K562 (cell line): ENCODE measurements around the gene JAKMIP2. TPM values are rescaled to one million over a fixed set of nuclear protein-coding genes. Genes with fewer than 3 reads are reported as not detected.

Experiments used
- ATAC-seq: fragments of 200-7000 bp; cut with Tn5 transposase; 3 replicates; pipeline ENCODE4 v1.9.1; 2020; ENCODE audit warnings: moderate library complexity
- BruUV-seq: library from RNA; stranded (reverse); fragments of 400-500 nt; replicated peaks from 2 replicates; lab custom pipeline; 2021; lab: Mats Ljungman, UMichigan
- CTCF ChIA-PET: fragments of 300-600 bp; formaldehyde crosslinking; extraction: SDS; loops from one replicate; lab custom pipeline; 2021; ENCODE audit warnings: low intra/inter-chr PET ratio; lab: Yijun Ruan, JAX
- POLR2A ChIA-PET: fragments of 300-600, 350-650 bp; sonication (Branson Sonifier 250); formaldehyde crosslinking; extraction: SDS; loops from one replicate; lab custom pipeline; 2021; ENCODE audit warnings: antibody characterized with exemption, inconsistent platforms; lab: Yijun Ruan, JAX
- DNase-seq, 4 experiments: peaks; one replicate each; pipeline versions ENCODE4 v3.0.0 to v3.0.0-alpha.2; 2011 to 2018; ENCODE audit warnings: low spot score in 3 of 4, mixed read lengths in 3 of 4; ENCODE audit errors: extremely low read depth in 1 of 4
- FAIRE-seq: peaks from 2 replicates; lab custom pipeline; 2011; peaks lifted over from hg19 to GRCh38; lab: Jason Lieb, UNC
- H2AFZ ChIP-seq: 2 replicates; pipeline ENCODE4 v1.6.0; 2011; ENCODE audit warnings: low read depth, low read length, control low read depth, inconsistent platforms
- H3K27ac ChIP-seq: fragments of 200-600 bp; 3 replicates; pipeline ENCODE4 v1.8.0; 2011; ENCODE audit warnings: low read depth, mild to moderate bottlenecking, control low read depth, inconsistent platforms, low read length, moderate library complexity, mixed read lengths; ENCODE audit errors: extremely low read depth
- H3K27me3 ChIP-seq, 2 experiments: fragments of 300-600 bp in 1 of 2; 2 replicates in 1 of 2; 3 replicates in 1 of 2; pipeline versions ENCODE4 v1.6.0 to v1.8.0; 2011; ENCODE audit warnings: inconsistent platforms in 2 of 2, low read length in 2 of 2, mild to moderate bottlenecking in 1 of 2, mixed read lengths in 1 of 2, moderate library complexity in 1 of 2; ENCODE audit not compliant: control insufficient read depth in 2 of 2, insufficient read depth in 2 of 2
- H3K36me3 ChIP-seq: fragments of 300-600 bp; 3 replicates; pipeline ENCODE4 v1.8.0; 2011; ENCODE audit warnings: mild to moderate bottlenecking, low read length, inconsistent platforms; ENCODE audit not compliant: control insufficient read depth, insufficient read depth
- H3K4me1 ChIP-seq, 2 experiments: fragments of 200-600 bp in 1 of 2; replicated peaks in 1 of 2; 2 replicates in 1 of 2; 3 replicates in 1 of 2; pipeline versions ENCODE4 v1.5.1 to v1.8.0; 2011; ENCODE audit warnings: inconsistent platforms in 2 of 2, low read length in 2 of 2, mild to moderate bottlenecking in 1 of 2, mixed read lengths in 1 of 2, moderate library complexity in 1 of 2; ENCODE audit not compliant: control insufficient read depth in 2 of 2, insufficient read depth in 2 of 2
- H3K4me2 ChIP-seq: 2 replicates; pipeline ENCODE4 v1.6.1; 2011; ENCODE audit warnings: low read length, control low read depth, inconsistent platforms, mixed read lengths; ENCODE audit not compliant: insufficient read depth
- H3K4me3 ChIP-seq: fragments of 200-600 bp; sonication (generic), shearing (Covaris generic); 2 replicates; pipeline ENCODE4 v1.5.1; 2016; ENCODE audit warnings: control low read depth, inconsistent platforms
- H3K79me2 ChIP-seq: fragments of 200-600 bp; 3 replicates; pipeline ENCODE4 v1.8.0; 2011; ENCODE audit warnings: low read length, inconsistent platforms; ENCODE audit not compliant: control insufficient read depth, insufficient read depth
- H3K9ac ChIP-seq, 2 experiments: 2 replicates each; pipeline versions ENCODE4 v1.6.0 to v1.6.1; 2011; ENCODE audit warnings: low read depth in 2 of 2, low read length in 2 of 2, control low read depth in 1 of 2, inconsistent platforms in 1 of 2, mild to moderate bottlenecking in 1 of 2, mixed read lengths in 1 of 2; ENCODE audit not compliant: insufficient read depth in 1 of 2
- H3K9me1 ChIP-seq: one replicate; pipeline ENCODE4 v1.6.0; 2011; ENCODE audit warnings: inconsistent platforms, mild to moderate bottlenecking, low read length, moderate library complexity; ENCODE audit not compliant: control insufficient read depth, insufficient read depth
- H3K9me3 ChIP-seq: replicated peaks from 2 replicates; pipeline ENCODE4 v1.5.1; 2011; ENCODE audit warnings: low read depth, low read length, inconsistent platforms; ENCODE audit not compliant: control insufficient read depth, insufficient read depth
- H4K20me1 ChIP-seq: replicated peaks from 2 replicates; pipeline ENCODE4 v1.6.1; 2011; ENCODE audit warnings: low read length, inconsistent platforms, mixed read lengths; ENCODE audit not compliant: control insufficient read depth, insufficient read depth
- BRD4 ChIP-seq: fragments of 200-600 bp; sonication (generic); IDR thresholded peaks from 2 replicates; pipeline ENCODE4 v1.6.1; 2017; ENCODE audit warnings: inconsistent platforms
- CBX1 ChIP-seq: sonication (generic); IDR thresholded peaks from 2 replicates; pipeline ENCODE4 v1.6.1; 2016; ENCODE audit warnings: antibody characterized with exemption, low read depth, mild to moderate bottlenecking
- CCAR2 ChIP-seq: fragments of 200-400 bp; formaldehyde crosslinking; IDR thresholded peaks from 2 replicates; pipeline ENCODE4 v1.6.1; 2017; ENCODE audit warnings: mild to moderate bottlenecking, low read depth, low read length
- CEBPB ChIP-seq: fragments of 450-650 bp; IDR thresholded peaks from 2 replicates; pipeline ENCODE4 v1.6.1; 2016; ENCODE audit warnings: missing genetic modification characterization, missing compliant biosample characterization
- CREBBP ChIP-seq: IDR thresholded peaks from one replicate; pipeline ENCODE4 v1.6.1; 2012; ENCODE audit warnings: low read depth, mild to moderate bottlenecking, control low read depth, inconsistent platforms, low read length
- POLR3A ChIP-seq: IDR thresholded peaks from 2 replicates; pipeline ENCODE4 v1.6.1; 2011; ENCODE audit warnings: borderline replicate concordance, mild to moderate bottlenecking, moderate library complexity; ENCODE audit not compliant: insufficient read length, insufficient read depth; ENCODE audit errors: extremely low read depth
- TRIM24 ChIP-seq, 2 experiments: fragments of 450-650 bp; IDR thresholded peaks; 2 replicates each; pipeline ENCODE4 v1.6.1; 2016
- ZNF133 ChIP-seq: fragments of 250-450 bp; sonication (Bioruptor Pico); IDR thresholded peaks from 2 replicates; pipeline ENCODE4 v1.4.0; 2020; ENCODE audit warnings: mild to moderate bottlenecking
- WGBS: fragments of 100-300 bp; shearing (Covaris generic); methylation state at CpG from one replicate; pipeline ENCODE4 v1.1.6; 2016; ENCODE audit warnings: low coverage, mixed read lengths; ENCODE audit not compliant: insufficient coverage; ENCODE audit errors: missing lambda C conversion rate; 5-methylcytosine and 5-hydroxymethylcytosine counted together
- in situ Hi-C: fragments of 300-500 bp; cut with MboI; formaldehyde crosslinking; loops from 4 replicates; pipeline ENCODE4 v1.15.0; 2018; ENCODE audit warnings: inconsistent platforms, mixed read lengths
- intact Hi-C: fragments of 100-400 bp; cut with micrococcal nuclease; formaldehyde crosslinking; loops from 2 replicates; pipeline ENCODE4 v1.14.2; 2022
- polyA plus RNA-seq, 8 experiments: library from polyadenylated mRNA; depleted of rRNA in 4 of 8; stranded (reverse) in 5 of 8; unstranded in 3 of 8; fragments of >200 nt; fragmentation: Nextera tagmentation in 2 of 8; fragmentation: Illumina TruSeq in 1 of 8; extraction: Ambion mirVana in 2 of 8; extraction: Trizol in 1 of 8; gene quantifications; 2 replicates each; pipeline versions ENCODE4 v1.2.1 to v1.2.3, GENCODE V29; 2011 to 2014; ENCODE audit warnings: inconsistent platforms in 1 of 8, missing spikeins in 1 of 8
- total RNA-seq, 7 experiments: library from RNA; depleted of rRNA in 6 of 7; stranded (reverse); fragments of >200 nt in 6 of 7; fragmentation: Illumina TruSeq in 2 of 7; extraction: Trizol in 2 of 7; gene quantifications; 2 replicates each; pipeline versions ENCODE4 v1.2.1 to v1.2.3, GENCODE V29; 2011 to 2021; ENCODE audit warnings: low replicate concordance in 1 of 7
- TF ChIP-seq, protein P1 (sequence below): fragments of 250-450 bp; sonication (Bioruptor Pico); IDR thresholded peaks from 2 replicates; pipeline ENCODE4 v1.8.0; 2021; ENCODE audit warnings: moderate library complexity, mild to moderate bottlenecking, inconsistent platforms
- TF ChIP-seq, protein P2 (sequence below): fragments of 200-800 bp; sonication (Bioruptor generic); IDR thresholded peaks from 2 replicates; pipeline ENCODE4 v1.6.1; 2017; ENCODE audit warnings: missing genetic modification characterization, missing compliant biosample characterization
- TF ChIP-seq, protein P3 (sequence below): fragments of 250-450 bp; sonication (Bioruptor Pico); IDR thresholded peaks from 2 replicates; pipeline ENCODE4 v1.5.0; 2021; ENCODE audit warnings: mild to moderate bottlenecking, borderline replicate concordance

JAKMIP2 gene
- total and polyA plus RNA-seq, 9 of the 15 experiments (the other 6 are each of a cell fraction or from before 2014, with no cell fraction given) = not detected

DNA sequence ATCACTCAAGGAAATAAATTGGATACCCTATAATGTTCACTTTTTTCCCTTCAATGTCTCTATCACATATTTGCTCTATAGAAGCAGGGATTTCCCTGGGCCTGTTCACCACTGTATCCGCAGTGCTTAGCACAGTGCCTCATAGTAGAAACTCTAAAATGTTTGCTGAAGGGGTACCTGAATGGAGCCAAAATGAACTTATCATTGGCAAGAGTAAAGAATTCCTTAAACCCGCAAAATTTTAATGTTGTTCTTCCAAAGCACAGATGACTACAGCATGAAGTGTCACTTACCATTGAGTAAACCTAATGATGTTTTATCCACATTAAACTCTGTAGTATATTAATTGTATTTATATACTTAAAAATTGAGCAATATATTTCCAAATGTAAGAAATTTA lies 96.1 kb downstream of the JAKMIP2 start:
- H4K20me1 ChIP-seq = no peaks in the 10 kb centered on the region
- H3K4me3 ChIP-seq = no peak overlapping the region
- no peaks in the 10 kb centered on the region; the same call in 1 of the 2 replicates for H3K9me3 ChIP-seq
- no TSS peak for BruUV-seq
- in situ Hi-C loops (no loop called here), intact Hi-C loops (no loop called here)
- DNase-seq (no peak), ATAC-seq (no peak), FAIRE-seq (no peak)
- no peaks in the 10 kb centered on the region for H3K9me1 ChIP-seq
- 0% methylated on average over 2 of the region's 2 CpGs for WGBS
- H3K4me1 ChIP-seq = no peaks in the 10 kb centered on the region
- H3K9ac ChIP-seq = no peak overlapping the region
- H3K4me2 ChIP-seq = no peak overlapping the region
- no peak overlapping the region for H3K27ac ChIP-seq
- ChIA-PET CTCF (no interaction called here), POLR2A (no interaction called here)
- no peaks in the 10 kb centered on the region for H3K27me3 ChIP-seq
- H2AFZ ChIP-seq = no peak overlapping the region
- H3K36me3 ChIP-seq = no peaks in the 10 kb centered on the region
- TF ChIP-seq, protein P1, sequence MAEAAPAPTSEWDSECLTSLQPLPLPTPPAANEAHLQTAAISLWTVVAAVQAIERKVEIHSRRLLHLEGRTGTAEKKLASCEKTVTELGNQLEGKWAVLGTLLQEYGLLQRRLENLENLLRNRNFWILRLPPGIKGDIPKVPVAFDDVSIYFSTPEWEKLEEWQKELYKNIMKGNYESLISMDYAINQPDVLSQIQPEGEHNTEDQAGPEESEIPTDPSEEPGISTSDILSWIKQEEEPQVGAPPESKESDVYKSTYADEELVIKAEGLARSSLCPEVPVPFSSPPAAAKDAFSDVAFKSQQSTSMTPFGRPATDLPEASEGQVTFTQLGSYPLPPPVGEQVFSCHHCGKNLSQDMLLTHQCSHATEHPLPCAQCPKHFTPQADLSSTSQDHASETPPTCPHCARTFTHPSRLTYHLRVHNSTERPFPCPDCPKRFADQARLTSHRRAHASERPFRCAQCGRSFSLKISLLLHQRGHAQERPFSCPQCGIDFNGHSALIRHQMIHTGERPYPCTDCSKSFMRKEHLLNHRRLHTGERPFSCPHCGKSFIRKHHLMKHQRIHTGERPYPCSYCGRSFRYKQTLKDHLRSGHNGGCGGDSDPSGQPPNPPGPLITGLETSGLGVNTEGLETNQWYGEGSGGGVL (CRISPR knock-in tag) = no peak
- TF ChIP-seq CEBPB (tag) (no peak), ZNF133 (no peak), TRIM24 (IDR thresholded peaks at IDR 0.05) (no peak), CBX1 (no peak), POLR3A (no peak), CREBBP (no peak), CCAR2 (no peak), BRD4 (no peak)
- TF ChIP-seq, protein P2, sequence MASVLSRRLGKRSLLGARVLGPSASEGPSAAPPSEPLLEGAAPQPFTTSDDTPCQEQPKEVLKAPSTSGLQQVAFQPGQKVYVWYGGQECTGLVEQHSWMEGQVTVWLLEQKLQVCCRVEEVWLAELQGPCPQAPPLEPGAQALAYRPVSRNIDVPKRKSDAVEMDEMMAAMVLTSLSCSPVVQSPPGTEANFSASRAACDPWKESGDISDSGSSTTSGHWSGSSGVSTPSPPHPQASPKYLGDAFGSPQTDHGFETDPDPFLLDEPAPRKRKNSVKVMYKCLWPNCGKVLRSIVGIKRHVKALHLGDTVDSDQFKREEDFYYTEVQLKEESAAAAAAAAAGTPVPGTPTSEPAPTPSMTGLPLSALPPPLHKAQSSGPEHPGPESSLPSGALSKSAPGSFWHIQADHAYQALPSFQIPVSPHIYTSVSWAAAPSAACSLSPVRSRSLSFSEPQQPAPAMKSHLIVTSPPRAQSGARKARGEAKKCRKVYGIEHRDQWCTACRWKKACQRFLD (CRISPR knock-in tag) = no peak
- TF ChIP-seq, protein P3, sequence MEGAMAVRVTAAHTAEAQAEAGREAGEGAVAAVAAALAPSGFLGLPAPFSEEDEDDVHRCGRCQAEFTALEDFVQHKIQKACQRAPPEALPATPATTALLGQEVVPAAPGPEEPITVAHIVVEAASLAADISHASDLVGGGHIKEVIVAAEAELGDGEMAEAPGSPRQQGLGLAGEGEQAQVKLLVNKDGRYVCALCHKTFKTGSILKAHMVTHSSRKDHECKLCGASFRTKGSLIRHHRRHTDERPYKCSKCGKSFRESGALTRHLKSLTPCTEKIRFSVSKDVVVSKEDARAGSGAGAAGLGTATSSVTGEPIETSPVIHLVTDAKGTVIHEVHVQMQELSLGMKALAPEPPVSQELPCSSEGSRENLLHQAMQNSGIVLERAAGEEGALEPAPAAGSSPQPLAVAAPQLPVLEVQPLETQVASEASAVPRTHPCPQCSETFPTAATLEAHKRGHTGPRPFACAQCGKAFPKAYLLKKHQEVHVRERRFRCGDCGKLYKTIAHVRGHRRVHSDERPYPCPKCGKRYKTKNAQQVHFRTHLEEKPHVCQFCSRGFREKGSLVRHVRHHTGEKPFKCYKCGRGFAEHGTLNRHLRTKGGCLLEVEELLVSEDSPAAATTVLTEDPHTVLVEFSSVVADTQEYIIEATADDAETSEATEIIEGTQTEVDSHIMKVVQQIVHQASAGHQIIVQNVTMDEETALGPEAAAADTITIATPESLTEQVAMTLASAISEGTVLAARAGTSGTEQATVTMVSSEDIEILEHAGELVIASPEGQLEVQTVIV (CRISPR knock-in tag) = no peak
- H3K79me2 ChIP-seq = no peaks in the 10 kb centered on the region
